HepG2 (cell line): ENCODE measurements around the gene NGLY1. TPM values are rescaled to one million over a fixed set of nuclear protein-coding genes. Genes with fewer than 3 reads are reported as not detected.

ENCODE experiments used
- ATM ChIP-seq: fragments of 450-650 bp; IDR thresholded peaks from 2 replicates; pipeline ENCODE4 v1.7.1; 2017; ENCODE audit warnings: mild to moderate bottlenecking, borderline replicate concordance
- FOSL1 ChIP-seq: sonication (generic); formaldehyde crosslinking; IDR thresholded peaks from 2 replicates; pipeline ENCODE4 v1.9.0; 2021; ENCODE audit warnings: missing genetic modification reagents, borderline replicate concordance
- GZF1 ChIP-seq: sonication (generic); formaldehyde crosslinking; IDR thresholded peaks from 2 replicates; pipeline ENCODE4 v1.5.1; 2020; ENCODE audit warnings: mild to moderate bottlenecking, missing genetic modification reagents
- NFYC ChIP-seq: IDR thresholded peaks from 2 replicates; pipeline ENCODE4 v1.6.1; 2016; ENCODE audit warnings: missing genetic modification reagents, missing compliant biosample characterization
- PCBP2 ChIP-seq: fragments of 200-400 bp; formaldehyde crosslinking; optimal IDR thresholded peaks from 2 replicates; pipeline ENCODE3; 2018; ENCODE audit warnings: low read length, low read depth; ENCODE audit not compliant: poor library complexity, severe bottlenecking
- RCOR2 ChIP-seq: IDR thresholded peaks from 2 replicates; pipeline ENCODE4 v1.6.1; 2016; ENCODE audit warnings: missing biosample characterization, missing genetic modification reagents
- SNRNP70 ChIP-seq: fragments of 200-400 bp; formaldehyde crosslinking; IDR thresholded peaks from 2 replicates; pipeline ENCODE4 v1.6.1; 2017; ENCODE audit warnings: mild to moderate bottlenecking, low read depth, low read length, moderate library complexity
- TCF7 ChIP-seq: sonication (generic); IDR thresholded peaks from 2 replicates; pipeline ENCODE4 v1.6.1; 2016; ENCODE audit warnings: antibody characterized with exemption, low read depth
- ZEB1 ChIP-seq: IDR thresholded peaks from 2 replicates; pipeline ENCODE4 v1.6.1; 2012; ENCODE audit warnings: mild to moderate bottlenecking, low read depth, inconsistent platforms; ENCODE audit not compliant: insufficient replicate concordance
- ZNF205 ChIP-seq: IDR thresholded peaks from 2 replicates; pipeline ENCODE4 v1.6.1; 2018; ENCODE audit warnings: missing biosample characterization, missing genetic modification reagents
- ZNF460 ChIP-seq: sonication (generic); formaldehyde crosslinking; IDR thresholded peaks from 2 replicates; pipeline ENCODE4 v1.5.1; 2020; ENCODE audit warnings: missing genetic modification reagents, mild to moderate bottlenecking, borderline replicate concordance
- polyA plus RNA-seq, 8 experiments: library from polyadenylated mRNA; depleted of rRNA in 3 of 8; stranded (reverse) in 7 of 8; unstranded in 1 of 8; fragments of >200 nt; fragmentation: Illumina TruSeq in 4 of 8; extraction: Trizol in 4 of 8; gene quantifications; 2 replicates each; pipeline versions ENCODE4 v1.2.1 to v1.2.3, GENCODE V29; 2011 to 2016; ENCODE audit warnings: low read depth in 4 of 8, missing spikeins in 1 of 8, mixed read lengths in 1 of 8; ENCODE audit not compliant: insufficient read depth in 1 of 8
- total RNA-seq, 5 experiments: library from RNA; depleted of rRNA; stranded (reverse); fragments of >200 nt; fragmentation: Illumina TruSeq; extraction: Trizol; gene quantifications; 2 replicates each; pipeline ENCODE4 v1.2.3, GENCODE V29; 2016; ENCODE audit warnings: low read depth in 1 of 5
- TF ChIP-seq, protein P1 (sequence below): sonication (generic); formaldehyde crosslinking; conservative IDR thresholded peaks from 2 replicates; pipeline ENCODE4 v1.8.0; 2022; ENCODE audit warnings: missing genetic modification reagents
- TF ChIP-seq, protein P2 (sequence below): sonication (generic); formaldehyde crosslinking; IDR thresholded peaks from 2 replicates; pipeline ENCODE4 v1.5.0; 2020; ENCODE audit warnings: missing genetic modification reagents, mild to moderate bottlenecking, borderline replicate concordance

Gene NGLY1
- total and polyA plus RNA-seq, 2 of the 13 experiments (the other 11 are each of a cell fraction or from before 2014, with no cell fraction given), result 28.2 to 44.5 TPM

DNA sequence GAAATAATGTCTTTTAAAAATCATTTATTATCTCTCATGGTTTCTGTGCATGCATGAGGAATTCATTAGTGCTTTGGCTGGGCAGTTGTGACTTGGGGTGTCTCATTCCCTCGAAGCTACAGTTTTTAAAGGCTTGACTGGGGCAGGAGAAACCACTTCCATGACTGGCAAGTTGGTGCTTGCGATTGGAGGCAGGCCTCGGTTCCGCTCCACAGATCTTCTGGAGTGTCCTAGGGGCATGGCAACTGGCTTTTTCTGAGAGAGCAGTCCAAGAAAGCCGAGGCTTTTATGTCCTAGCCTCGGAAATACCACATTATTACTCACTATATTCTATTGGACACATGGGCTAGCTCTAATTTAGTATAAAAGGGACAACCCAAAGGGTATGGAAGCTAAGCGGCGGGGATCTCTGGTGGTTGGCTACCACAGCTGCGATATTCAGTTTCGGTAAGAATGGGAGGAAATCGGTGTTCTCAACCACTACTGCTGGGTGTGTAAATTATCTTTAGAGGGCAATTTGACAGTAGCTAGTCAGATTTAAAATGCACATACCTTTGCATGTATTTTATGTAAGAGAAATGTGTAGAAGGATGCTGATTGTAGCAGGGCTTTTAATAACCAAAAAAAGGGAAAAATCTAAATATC is 69.8 kb downstream of the NGLY1 start (continued):
- TF ChIP-seq, protein P1, sequence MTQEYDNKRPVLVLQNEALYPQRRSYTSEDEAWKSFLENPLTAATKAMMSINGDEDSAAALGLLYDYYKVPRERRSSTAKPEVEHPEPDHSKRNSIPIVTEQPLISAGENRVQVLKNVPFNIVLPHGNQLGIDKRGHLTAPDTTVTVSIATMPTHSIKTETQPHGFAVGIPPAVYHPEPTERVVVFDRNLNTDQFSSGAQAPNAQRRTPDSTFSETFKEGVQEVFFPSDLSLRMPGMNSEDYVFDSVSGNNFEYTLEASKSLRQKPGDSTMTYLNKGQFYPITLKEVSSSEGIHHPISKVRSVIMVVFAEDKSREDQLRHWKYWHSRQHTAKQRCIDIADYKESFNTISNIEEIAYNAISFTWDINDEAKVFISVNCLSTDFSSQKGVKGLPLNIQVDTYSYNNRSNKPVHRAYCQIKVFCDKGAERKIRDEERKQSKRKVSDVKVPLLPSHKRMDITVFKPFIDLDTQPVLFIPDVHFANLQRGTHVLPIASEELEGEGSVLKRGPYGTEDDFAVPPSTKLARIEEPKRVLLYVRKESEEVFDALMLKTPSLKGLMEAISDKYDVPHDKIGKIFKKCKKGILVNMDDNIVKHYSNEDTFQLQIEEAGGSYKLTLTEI (CRISPR knock-in tag), result no peak
- TF ChIP-seq ZNF460, result no peak
- no peak for TF ChIP-seq SNRNP70
- TF ChIP-seq PCBP2, result no peak
- no peak for TF ChIP-seq FOSL1 (CRISPR knock-in tag)
- no peak for TF ChIP-seq ZNF205 (CRISPR knock-in tag)
- no peak for TF ChIP-seq ZEB1
- TF ChIP-seq NFYC, result no peak
- no peak for TF ChIP-seq TCF7
- TF ChIP-seq RCOR2, result no peak
- TF ChIP-seq GZF1, result no peak
- TF ChIP-seq, protein P2, sequence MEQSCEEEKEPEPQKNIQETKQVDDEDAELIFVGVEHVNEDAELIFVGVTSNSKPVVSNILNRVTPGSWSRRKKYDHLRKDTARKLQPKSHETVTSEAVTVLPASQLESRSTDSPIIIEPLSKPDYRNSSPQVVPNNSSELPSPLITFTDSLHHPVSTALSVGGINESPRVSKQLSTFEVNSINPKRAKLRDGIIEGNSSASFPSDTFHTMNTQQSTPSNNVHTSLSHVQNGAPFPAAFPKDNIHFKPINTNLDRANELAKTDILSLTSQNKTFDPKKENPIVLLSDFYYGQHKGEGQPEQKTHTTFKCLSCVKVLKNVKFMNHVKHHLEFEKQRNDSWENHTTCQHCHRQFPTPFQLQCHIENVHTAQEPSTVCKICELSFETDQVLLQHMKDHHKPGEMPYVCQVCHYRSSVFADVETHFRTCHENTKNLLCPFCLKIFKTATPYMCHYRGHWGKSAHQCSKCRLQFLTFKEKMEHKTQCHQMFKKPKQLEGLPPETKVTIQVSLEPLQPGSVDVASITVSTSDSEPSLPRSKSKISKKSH (CRISPR knock-in tag), result no peak
- TF ChIP-seq ATM, result no peak
- TF ChIP-seq, all 625 proteins: peak for 0
